GM18502 (cell line): ENCODE data around the gene FOXA3.
A peak's percentile ranks its signal among the peaks of the same experiment; 100 is the strongest.

ENCODE experiments used
- ATAC-seq: cut with Tn5 transposase; IDR thresholded peaks from one replicate; pipeline ENCODE4 v1.9.1; 2021; ENCODE audit warnings: mild to moderate bottlenecking; ENCODE audit not compliant: unreplicated experiment, poor library complexity

The FOXA3 gene

DNA sequence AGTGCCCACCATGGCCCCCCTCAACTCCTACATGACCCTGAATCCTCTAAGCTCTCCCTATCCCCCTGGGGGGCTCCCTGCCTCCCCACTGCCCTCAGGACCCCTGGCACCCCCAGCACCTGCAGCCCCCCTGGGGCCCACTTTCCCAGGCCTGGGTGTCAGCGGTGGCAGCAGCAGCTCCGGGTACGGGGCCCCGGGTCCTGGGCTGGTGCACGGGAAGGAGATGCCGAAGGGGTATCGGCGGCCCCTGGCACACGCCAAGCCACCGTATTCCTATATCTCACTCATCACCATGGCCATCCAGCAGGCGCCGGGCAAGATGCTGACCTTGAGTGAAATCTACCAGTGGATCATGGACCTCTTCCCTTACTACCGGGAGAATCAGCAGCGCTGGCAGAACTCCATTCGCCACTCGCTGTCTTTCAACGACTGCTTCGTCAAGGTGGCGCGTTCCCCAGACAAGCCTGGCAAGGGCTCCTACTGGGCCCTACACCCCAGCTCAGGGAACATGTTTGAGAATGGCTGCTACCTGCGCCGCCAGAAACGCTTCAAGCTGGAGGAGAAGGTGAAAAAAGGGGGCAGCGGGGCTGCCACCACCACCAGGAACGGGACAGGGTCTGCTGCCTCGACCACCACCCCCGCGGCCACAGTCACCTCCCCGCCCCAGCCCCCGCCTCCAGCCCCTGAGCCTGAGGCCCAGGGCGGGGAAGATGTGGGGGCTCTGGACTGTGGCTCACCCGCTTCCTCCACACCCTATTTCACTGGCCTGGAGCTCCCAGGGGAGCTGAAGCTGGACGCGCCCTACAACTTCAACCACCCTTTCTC lies 8.2 kb downstream of the FOXA3 start:
- no peak for ATAC-seq

DNA sequence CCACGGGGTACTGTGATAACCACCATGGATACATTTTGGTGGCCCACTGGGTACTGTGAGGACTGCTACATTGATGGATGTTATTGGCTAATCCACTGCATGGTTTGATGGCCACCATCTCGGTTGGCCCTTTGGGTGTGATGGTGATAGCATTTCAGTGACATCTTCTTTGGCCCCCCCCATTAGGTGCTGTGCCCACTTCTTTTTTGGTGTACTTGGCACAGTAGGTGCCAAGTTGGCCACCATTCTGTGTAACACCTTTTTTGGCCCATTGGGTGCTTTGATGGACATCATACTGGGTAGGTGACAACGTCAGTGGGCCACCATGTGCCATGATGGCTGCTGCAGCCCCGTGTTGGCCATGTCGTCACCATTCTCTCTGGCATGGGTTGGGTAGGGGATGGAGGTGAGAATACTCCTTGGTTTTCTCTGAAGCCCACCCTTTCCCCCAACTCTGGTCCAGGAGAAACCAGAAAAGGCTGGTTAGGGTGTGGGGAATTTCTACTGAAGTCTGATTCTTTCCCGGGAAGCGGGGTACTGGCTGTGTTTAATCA lies 9.2 kb downstream of the FOXA3 start:
- ATAC-seq = no peak

DNA sequence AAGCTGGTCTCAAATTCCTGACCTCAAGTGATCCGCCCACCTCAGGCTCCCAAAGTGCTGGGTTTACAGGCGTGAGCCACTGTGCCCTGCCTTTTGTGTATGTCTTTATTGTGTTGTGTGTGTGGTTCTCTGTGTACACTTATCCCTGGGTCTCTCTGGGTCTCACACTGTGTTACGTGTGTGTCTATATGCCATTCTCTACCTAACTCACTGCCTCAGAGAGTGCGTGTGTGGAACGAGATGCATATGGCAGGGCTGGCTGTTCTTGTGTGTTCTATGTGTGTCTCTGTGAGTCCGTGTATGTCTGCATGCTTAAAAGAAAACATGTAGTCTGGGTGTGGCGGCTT lies 10.5 kb downstream of the FOXA3 start:
- no peak for ATAC-seq

DNA sequence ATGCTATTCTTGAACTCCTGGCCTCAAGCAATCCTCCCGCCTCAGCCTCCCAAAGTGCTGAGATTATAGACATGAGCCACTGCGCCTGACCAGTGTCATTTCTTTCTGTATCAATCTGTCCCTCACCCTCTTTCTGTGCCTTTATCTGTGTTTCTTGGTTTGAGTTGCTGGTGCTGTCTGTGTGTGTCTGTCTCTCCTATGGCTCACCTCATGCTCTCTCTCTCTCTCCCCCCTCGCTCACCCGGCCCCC lies 12.0 kb downstream of the FOXA3 start:
- no peak for ATAC-seq

DNA sequence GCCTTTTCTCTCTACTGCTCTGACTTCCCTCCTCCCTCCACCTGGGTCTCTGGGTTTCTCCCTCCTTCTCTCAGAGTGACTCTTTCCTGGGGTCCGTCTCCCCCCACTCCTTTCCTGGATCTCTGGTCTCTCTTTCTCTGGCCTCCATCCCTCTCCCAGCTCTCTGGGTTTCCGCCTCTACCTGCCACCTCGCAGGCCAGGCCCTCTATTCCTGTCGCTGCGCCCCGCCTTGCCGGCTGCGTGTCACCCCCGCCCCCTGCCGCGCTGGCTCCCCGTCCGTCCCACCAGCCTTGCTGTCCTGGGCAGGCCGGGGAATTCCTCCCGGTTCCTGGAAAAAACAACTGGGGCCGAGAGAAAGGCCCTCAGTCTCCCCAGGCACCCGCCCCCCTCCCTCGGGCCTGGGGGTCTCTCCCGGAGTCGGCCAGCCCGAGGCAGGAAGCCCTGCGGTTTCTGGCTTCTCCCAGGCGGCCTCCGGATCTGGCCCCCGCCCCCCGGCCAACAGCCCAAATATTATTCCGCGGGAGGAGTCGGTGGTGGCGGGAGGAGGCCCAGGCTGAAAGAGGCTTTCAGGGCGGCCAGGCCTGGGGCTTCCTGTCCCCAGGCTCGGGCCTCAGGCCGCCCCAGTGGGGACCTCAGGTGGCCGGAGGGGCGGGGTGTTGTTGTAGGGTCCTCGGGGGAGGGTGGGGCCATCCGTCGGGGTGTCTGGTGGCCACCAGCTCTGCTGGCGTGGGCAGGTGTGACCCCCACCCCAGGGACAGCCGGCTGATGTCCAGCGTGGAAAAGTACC lies 12.5 kb downstream of the FOXA3 start:
- ATAC-seq = no peak

DNA sequence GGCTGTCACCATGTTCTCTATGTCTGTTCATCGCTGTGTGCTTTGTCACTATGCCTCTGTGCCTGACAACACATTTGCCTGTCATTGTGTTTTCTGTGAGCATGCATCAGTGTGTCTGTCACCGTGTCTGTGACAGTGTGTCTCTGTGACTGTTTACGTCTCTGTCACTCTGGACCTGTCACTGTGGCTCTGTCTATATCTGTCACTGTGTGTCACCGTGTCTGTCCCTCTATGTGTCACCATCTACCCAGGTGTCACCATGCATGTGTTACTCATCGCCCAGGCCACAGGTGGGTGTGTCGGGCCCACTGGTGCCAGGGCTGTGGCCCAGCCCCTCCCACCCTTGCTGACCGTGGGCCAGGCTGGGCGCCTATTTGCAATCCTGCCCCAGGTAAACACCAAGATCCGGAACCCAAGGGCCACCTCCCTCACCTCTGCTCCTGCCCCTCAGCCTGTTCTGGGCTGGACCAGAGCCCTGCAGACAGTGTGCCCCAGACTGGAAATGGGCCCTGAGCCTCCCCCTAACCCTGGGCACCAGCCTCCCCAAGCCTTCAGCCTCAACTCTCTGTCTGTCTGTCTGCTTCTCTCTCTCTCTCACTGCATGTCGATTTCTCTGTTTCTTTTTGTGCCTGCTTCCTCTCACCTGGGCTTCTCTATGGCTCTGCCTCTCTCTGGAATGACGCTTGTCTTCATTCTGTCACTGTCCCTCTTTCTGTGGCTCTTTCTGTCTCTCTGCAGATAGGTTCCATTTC lies 14.1 kb downstream of the FOXA3 start:
- no peak for ATAC-seq

DNA sequence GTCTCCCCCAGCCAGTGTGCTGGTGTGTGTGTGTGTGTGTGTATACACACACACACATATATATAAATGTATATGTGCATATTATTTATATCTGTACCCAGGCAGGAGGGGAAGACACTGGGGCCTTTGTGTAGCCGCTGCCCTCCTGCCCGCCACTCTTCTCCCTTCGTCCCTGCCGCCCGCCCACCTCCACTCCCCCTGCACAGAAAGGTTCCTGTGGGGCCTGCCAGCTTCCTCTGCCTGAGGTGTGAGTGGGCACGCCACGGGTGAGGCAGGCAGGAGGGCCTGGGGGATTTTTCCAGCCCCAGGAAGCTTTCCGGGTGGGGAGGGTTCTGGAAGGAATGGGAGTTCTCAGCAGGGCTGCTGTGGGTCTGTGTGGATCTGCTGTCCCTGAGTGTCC lies 14.9 kb downstream of the FOXA3 start:
- ATAC-seq = no peak

DNA sequence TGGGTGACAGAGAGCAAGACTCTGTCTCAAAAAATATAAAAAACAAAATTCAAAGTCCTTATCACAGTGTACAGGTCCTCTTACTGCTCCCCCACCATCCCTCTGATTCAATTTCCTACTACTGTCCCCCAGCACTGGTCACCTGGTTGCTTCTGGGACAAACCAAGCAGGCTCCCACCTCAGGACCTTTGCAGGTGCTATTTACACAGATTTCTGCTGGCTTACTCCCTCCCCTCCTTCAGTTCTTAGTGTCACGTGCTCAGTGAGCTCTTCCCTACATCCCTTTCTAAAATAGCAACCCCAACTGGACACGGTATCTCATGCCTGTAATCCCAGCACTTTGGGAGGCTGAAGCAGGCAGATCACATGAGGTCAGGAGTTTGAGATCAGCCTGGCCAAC lies 15.8 kb downstream of the FOXA3 start:
- ATAC-seq = no peak

DNA sequence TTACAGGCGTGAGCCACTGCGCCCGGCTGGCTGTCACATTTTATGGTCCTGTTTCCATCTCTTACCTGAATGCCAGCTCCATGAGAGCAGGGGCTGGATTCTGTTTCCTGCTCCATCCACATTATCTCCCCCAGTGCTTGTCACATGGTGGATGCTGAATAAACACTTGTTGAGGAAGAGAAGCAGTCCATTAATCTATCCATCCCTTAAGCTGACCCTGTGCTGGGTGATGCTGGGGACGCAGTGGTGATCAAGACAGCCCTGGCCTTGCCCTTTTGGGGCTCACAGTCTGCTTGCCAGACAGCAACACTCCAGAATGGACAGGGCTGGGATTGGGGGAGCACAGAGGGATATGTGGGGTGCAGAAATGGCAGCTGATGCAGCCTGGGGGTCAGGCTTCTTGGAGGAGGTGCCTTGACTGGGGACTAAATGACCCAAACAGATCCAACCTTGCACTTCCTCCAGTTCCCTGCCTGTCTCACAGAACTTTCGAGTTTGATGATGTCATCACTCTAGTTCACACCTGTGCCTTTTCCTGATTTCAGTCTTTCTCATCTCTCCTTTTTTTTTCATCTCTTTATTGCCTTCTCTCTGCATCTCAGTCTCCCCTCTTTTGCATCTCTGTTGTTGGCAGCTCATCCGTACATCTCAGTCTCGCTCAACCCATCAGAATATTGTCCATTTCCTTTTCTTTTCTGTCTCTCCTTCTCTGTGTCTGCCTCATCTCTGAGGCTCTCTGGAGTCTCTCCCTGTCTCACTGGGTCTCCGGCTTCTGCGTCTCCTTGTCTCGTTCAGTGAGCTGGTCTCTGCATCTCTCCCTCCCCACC lies 17.2 kb downstream of the FOXA3 start:
- ATAC-seq = no peak

DNA sequence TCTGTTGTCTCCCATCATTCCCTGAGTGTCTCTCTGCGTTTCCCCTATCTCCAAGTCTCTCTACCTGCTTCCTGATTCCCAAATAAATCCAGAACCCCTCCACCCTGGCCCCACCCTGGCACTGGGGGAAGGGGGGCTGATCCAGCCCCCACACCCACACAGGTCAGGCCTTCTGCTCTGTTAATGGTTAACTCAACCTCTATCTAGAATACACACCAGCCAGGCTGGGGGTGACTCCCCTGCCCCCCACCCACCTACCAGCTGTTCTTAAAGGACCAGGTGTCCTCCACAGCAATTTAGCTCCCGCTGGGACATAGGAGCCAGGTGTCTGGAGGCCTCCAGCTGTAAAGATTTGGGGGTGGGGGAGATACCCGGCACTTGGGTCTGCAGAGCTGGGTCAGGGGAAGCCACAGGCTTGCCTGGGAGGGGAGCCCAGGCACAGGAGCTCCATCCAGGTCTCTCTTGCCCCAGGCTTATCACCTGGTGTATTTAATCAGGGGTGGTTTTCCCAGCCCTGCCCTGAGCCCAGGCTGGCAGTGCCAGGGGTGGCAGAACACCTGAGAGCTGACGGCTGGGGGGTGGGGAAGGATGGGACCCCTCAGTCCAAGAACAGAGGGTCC lies 17.9 kb downstream of the FOXA3 start:
- ATAC-seq = no peak

DNA sequence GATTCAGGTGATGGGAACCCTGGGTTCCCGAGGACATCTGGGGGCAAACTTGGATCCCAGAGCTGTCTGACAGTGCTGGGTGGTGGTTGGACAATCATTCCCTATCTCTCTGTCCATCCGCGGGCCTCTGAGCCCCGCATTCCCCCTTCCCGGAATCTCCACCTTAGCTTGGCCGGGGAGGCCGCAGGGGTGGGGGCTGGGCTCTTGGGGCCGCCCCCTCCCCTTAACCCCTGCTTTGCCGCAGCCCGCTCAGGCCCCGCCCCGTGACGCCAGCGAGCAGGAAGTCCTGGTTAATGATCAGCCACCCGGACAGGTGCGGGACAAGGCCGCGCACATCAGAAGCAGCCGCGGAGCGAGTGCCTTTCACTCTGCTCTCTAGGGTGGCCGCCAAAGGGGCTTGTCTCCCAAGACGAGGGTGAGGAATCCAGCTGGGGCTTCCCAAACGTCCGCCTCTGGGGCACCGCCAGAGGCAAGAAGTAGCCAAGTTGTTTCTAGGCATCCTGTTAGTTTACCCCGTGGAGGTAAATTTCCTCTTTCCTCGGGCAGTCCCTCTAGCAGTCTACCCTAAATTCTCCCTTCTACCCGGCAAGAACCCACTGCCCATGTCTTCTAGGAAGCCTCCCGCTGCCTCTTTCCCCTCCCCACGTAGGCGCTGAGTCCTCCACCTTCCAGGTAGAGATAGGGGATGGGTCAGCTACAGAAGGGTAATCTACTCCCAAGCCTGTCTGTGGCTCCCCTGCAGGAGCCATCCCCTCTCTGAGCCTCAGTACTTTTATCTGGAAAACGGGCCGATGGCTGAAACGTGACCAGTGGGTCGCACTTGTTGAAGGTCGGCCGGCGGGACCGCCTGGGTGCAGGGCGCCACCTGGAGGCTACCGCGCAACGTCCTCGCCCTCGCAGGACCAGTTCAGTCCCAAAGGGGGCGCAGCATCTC lies 18.8 kb downstream of the FOXA3 start:
- no peak for ATAC-seq

DNA sequence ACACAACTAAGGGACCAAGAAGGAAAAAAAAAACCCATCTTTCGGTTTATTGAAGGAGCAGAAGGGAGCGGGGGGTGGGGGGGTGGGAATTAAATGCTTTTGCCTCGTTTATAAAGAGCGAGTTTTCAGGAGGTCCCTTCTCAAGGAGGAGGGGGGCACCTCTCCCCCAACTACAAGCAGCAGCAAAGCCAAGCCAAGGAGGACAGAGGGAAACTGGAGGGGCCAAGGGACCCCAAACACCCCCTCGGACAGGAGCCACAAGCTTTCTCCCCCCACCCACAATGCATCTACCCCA lies 19.4 kb downstream of the FOXA3 start:
- no peak for ATAC-seq

DNA sequence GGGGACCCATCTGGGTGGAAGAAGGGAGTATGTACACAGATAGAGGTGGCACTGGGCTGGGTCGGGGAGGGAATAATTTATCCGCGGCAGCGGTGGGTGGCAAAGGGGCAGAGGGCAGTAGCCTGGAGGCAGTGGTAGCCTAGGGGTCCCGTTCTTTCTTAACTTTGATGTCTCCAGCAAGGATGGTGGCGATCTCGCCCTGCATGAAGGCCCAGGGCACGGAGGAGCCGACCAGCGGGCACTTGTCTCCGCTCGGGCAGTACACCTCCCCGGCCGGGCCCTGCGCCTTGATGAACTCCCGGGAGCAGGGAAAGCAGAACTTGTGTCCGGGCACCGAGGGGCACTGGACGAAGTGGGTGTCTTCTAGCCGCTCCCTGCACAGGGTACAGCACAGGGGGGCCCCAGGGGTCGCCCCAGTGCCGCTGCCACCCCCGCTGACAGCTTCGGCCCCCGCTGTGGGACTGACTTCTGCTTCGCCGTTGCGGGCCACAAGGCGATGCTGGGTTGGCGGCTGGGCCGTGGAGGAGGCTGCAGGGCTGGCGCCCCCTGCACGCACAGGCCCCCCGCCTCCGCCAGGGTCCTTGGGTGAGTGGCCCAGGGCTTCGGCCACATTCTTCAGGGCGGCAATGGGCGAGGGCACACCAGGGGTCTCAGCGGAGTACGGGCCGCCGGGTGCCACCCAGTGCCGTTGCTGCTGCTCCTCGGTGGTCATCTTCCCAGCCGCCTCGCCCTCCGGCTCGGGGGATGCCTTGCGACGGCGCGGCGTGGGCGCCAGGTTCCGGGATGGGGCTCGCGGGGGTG lies 20.0 kb downstream of the FOXA3 start:
- no peak for ATAC-seq

DNA sequence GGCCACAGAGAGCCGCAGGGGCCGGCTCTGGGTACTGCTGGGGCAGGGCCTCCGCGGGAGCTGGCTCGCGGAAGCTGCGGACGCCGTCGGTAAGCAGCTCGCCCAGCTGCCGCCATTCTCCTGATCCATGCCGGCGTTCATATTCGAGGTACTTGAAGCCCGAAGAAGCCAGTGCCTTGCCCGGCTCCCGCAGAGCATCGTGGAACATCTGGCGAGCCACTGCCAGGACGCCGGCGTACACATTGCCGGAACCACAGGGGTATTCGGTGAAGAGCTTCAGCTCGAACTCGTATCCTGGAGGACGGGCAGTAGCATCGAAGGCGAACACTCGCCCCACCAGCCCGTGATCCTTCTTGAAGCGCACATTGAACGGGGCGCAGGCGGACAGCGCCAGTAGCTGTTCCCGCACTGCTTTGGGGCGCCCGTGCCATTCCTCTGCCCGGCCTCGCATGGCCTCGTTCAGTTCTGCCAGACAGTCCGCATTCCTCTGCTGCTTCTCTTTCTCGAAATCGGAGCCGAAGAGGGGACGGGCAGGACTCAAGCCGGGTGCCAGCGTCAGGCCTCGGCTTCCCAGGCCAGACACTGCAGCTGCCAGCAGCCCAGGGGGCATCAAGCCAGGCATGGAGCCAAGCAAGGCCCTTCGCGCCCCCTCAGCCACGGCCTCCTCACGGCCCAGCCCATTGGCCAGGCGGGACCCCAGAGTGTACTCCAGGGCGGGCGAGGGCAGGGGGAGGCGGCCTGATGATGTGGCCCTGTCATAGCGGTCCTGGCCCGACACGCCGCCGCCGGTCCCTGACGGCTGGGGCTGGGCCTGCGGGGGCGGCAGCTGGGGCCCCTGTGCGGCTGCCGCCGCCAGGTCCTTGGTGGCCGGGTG lies 20.8 kb downstream of the FOXA3 start:
- peak; percentile 2 for ATAC-seq

DNA sequence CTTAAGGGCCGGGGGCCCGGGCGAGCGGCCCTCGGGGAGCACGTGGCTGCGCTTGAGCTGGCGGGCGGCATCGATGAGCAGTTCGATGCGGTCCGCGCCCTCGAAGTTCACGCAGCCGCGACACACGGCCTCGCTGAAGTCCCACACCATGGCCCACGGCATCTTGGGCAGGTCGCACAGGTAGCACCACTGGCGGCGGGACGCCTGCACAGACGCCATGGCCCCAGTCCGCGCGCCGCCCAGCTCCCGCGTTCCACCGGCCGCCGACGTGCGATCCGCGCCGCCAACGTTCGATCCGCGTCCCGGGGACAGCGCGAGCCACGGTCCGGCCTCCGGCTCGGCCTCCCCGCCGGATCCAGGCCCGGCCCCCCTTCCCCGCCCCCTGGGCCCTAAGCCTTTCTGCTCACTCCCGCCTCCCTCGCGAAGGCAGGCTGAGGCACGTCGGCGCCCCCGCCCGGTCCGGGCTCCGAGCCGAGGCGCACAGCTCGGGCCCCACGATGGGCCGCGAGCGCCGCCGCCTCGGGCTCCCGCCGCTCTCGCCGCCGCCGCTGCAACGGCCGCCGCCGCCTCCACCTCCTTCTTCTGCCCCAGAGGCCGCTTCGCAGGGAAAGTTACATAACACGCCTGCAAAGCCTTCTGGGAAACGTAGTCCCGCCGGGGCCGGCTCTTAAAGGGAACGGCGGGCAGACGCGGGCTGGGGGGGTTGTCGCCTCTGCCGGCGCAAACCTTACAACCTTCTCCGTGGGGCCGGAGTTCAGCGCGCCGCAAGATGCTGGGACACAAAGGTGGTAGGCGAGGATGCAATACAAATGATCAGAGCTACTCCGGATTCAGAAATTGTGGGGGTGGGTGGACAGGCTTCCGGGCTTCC lies 21.7 kb downstream of the FOXA3 start, which contains the start of gene IRF2BP1:
TSS of gene IRF2BP1 (minus strand) at position 586 of the 871 bp plus-strand sequence. CDS start at position 219, 367 bp downstream.
- peak; percentile 53 for ATAC-seq
